ENCODE measurements around the gene KIAA1328. TPM values are rescaled to one million over a fixed set of nuclear protein-coding genes. Genes with fewer than 3 reads are reported as not detected.

The KIAA1328 gene
- total and polyA plus RNA-seq, 2 experiments from 2014 or later: 3.5 to 3.9 TPM

GRCh38 chr18:37270038-37270665 lies 441.2 kb downstream of the KIAA1328 start:
- Histone ChIP-seq H3F3A (ENCODE audit: insufficient read depth) (no peaks in the 10 kb centered on the region), H3K27me3 (replicated peaks; ENCODE audit: insufficient read depth) (peaks cover 12% of the 10 kb centered on the region; the same call in 1 of the 2 replicates), H3K27ac (no peak overlapping the region), H2AFZ (no peak overlapping the region), H3K9ac (no peak overlapping the region), H3K79me2 (ENCODE audit: insufficient read depth) (no peaks in the 10 kb centered on the region), H3K36me3 (ENCODE audit: low read depth) (no peaks in the 10 kb centered on the region), H3K4me3 (no peak overlapping the region), H4K20me1 (ENCODE audit: insufficient read depth) (no peaks in the 10 kb centered on the region), H3K9me3 (ENCODE audit: low read depth) (no peaks in the 10 kb centered on the region), H3K9me2 (ENCODE audit: insufficient read depth) (no peaks in the 10 kb centered on the region), H3K4me2 (ENCODE audit: unreplicated experiment) (no peak overlapping the region), H3K4me1 (ENCODE audit: insufficient read depth) (no peaks in the 10 kb centered on the region)
- in situ Hi-C loops (cut with MboI): no loop called here
- TF ChIP-seq EZH2phosphoT487 (IDR thresholded peaks at IDR 0.05; ENCODE audit: insufficient read depth, low read depth) (no peak), EZH2 (IDR thresholded peaks at IDR 0.05; ENCODE audit: insufficient read depth, poor library complexity, severe bottlenecking) (no peak)
- 19 to 21% methylated on average over 8 of the region's 8 CpGs for WGBS, 2 experiments (ENCODE audit: low coverage in 1 of 2, low lambda C conversion rate in 2 of 2, missing lambda C conversion rate in 2 of 2)
- peak; percentile 79 for DNase-seq

GRCh38 chr18:37270666-37271052 lies 441.7 kb downstream of the KIAA1328 start:
- Histone ChIP-seq H3K27me3 (replicated peaks; ENCODE audit: insufficient read depth) (peaks cover 16% of the 10 kb centered on the region), H3K36me3 (ENCODE audit: low read depth) (no peaks in the 10 kb centered on the region), H3K4me1 (ENCODE audit: insufficient read depth) (no peaks in the 10 kb centered on the region), H3K4me2 (ENCODE audit: unreplicated experiment) (no peak overlapping the region), H3K9me3 (ENCODE audit: low read depth) (no peaks in the 10 kb centered on the region), H3K4me3 (no peak overlapping the region), H3K9ac (no peak overlapping the region), H3K27ac (no peak overlapping the region), H2AFZ (no peak overlapping the region), H3F3A (ENCODE audit: insufficient read depth) (no peaks in the 10 kb centered on the region), H3K9me2 (ENCODE audit: insufficient read depth) (no peaks in the 10 kb centered on the region), H3K79me2 (ENCODE audit: insufficient read depth) (no peaks in the 10 kb centered on the region), H4K20me1 (ENCODE audit: insufficient read depth) (no peaks in the 10 kb centered on the region)
- WGBS, 2 experiments (ENCODE audit: low coverage in 1 of 2, low lambda C conversion rate in 2 of 2, missing lambda C conversion rate in 2 of 2): 47 to 49% methylated on average over 7 of the region's 7 CpGs
- in situ Hi-C loops (cut with MboI): no loop called here
- TF ChIP-seq EZH2 (IDR thresholded peaks at IDR 0.05; ENCODE audit: insufficient read depth, poor library complexity, severe bottlenecking) (no peak), EZH2phosphoT487 (IDR thresholded peaks at IDR 0.05; ENCODE audit: insufficient read depth, low read depth) (no peak)
- DNase-seq: no peak

- no peak for TF ChIP-seq EZH2phosphoT487 (IDR thresholded peaks at IDR 0.05; ENCODE audit: insufficient read depth, low read depth)
- no peaks in the 10 kb centered on the region for H3K9me2 ChIP-seq (ENCODE audit: insufficient read depth)
- no peaks in the 10 kb centered on the region for H3K4me1 ChIP-seq (ENCODE audit: insufficient read depth)
- DNase-seq: no peak
- no peaks in the 10 kb centered on the region for H4K20me1 ChIP-seq (ENCODE audit: insufficient read depth)
- H3K36me3 ChIP-seq (ENCODE audit: low read depth): no peaks in the 10 kb centered on the region
- H2AFZ ChIP-seq: no peak overlapping the region
- no peak overlapping the region for H3K27ac ChIP-seq
- no peaks in the 10 kb centered on the region for H3K9me3 ChIP-seq (ENCODE audit: low read depth)
- H3K9ac ChIP-seq: no peak overlapping the region
- H3K27me3 ChIP-seq (replicated peaks; ENCODE audit: insufficient read depth): peaks cover 29% of the 10 kb centered on the region
- no peaks in the 10 kb centered on the region for H3F3A ChIP-seq (ENCODE audit: insufficient read depth)
- H3K4me2 ChIP-seq (ENCODE audit: unreplicated experiment): no peak overlapping the region
- no peaks in the 10 kb centered on the region for H3K79me2 ChIP-seq (ENCODE audit: insufficient read depth)
- in situ Hi-C loops (cut with MboI): no loop called here
- 0 to 2% methylated on average over 2 of the region's 2 CpGs for WGBS, 2 experiments (ENCODE audit: low coverage in 1 of 2, low lambda C conversion rate in 2 of 2, missing lambda C conversion rate in 2 of 2)
- no peak overlapping the region for H3K4me3 ChIP-seq
These were observed 443.3 kb downstream of the KIAA1328 start for GRCh38 chr18:37272226-37272625.

GRCh38 chr18:37272841-37273240 lies 443.9 kb downstream of the KIAA1328 start:
- no peak overlapping the region for H3K9ac ChIP-seq
- no peak overlapping the region for H3K4me2 ChIP-seq (ENCODE audit: unreplicated experiment)
- H3K79me2 ChIP-seq (ENCODE audit: insufficient read depth): no peaks in the 10 kb centered on the region
- H3K27ac ChIP-seq: no peak overlapping the region
- WGBS, 2 experiments (ENCODE audit: low coverage in 1 of 2, low lambda C conversion rate in 2 of 2, missing lambda C conversion rate in 2 of 2): 62 to 67% methylated on average over 16 of the region's 16 CpGs
- in situ Hi-C loops (cut with MboI): no loop called here
- TF ChIP-seq EZH2phosphoT487 (IDR thresholded peaks at IDR 0.05; ENCODE audit: insufficient read depth, low read depth): no peak
- no peak for TF ChIP-seq EZH2 (IDR thresholded peaks at IDR 0.05; ENCODE audit: insufficient read depth, poor library complexity, severe bottlenecking)
- no peaks in the 10 kb centered on the region for H3K9me3 ChIP-seq (ENCODE audit: low read depth)
- no peaks in the 10 kb centered on the region for H3K4me1 ChIP-seq (ENCODE audit: insufficient read depth)
- DNase-seq: no peak
- no peaks in the 10 kb centered on the region for H4K20me1 ChIP-seq (ENCODE audit: insufficient read depth)
- H3K36me3 ChIP-seq (ENCODE audit: low read depth): no peaks in the 10 kb centered on the region
- H3K9me2 ChIP-seq (ENCODE audit: insufficient read depth): no peaks in the 10 kb centered on the region
- no peak overlapping the region for H2AFZ ChIP-seq
- H3K27me3 ChIP-seq (replicated peaks; ENCODE audit: insufficient read depth): peaks cover 36% of the 10 kb centered on the region
- no peak overlapping the region for H3K4me3 ChIP-seq
- H3F3A ChIP-seq (ENCODE audit: insufficient read depth): no peaks in the 10 kb centered on the region
